Activated CD4-positive, alpha-beta T cell treated with anti-CD3 and anti-CD28 coated beads for 36 hours (primary cell): ENCODE measurements around the gene ANKH. TPM values are rescaled to one million over a fixed set of nuclear protein-coding genes. Genes with fewer than 3 reads are reported as not detected.

Experiments
- ATAC-seq: fragments of 200-7000 bp; cut with Tn5 transposase; one replicate; pipeline ENCODE4 v1.10.0; 2021; ENCODE audit warnings: mild to moderate bottlenecking, moderate library complexity
- CTCF ChIA-PET: fragments of 350-600 bp; sonication (Branson Sonifier 250); formaldehyde crosslinking; loops from one replicate; lab custom pipeline; 2021; ENCODE audit warnings: antibody characterized with exemption; lab: Charles Lee
- POLR2A ChIA-PET: fragments of 350-600 bp; sonication (Branson Sonifier 250); formaldehyde crosslinking; loops from one replicate; lab custom pipeline; 2021; ENCODE audit warnings: antibody characterized with exemption, inconsistent platforms; lab: Charles Lee
- DNase-seq: peaks from one replicate; pipeline ENCODE4 v3.0.0-alpha.2; 2020
- H3K27ac Mint-ChIP-seq: one replicate; pipeline ENCODE4 v1.8.0; 2021; ENCODE audit warnings: mixed read lengths
- H3K27me3 Mint-ChIP-seq: one replicate; pipeline ENCODE4 v1.8.0; 2021; ENCODE audit warnings: mixed read lengths
- H3K36me3 Mint-ChIP-seq: one replicate; pipeline ENCODE4 v1.8.0; 2021; ENCODE audit warnings: low read depth, mixed read lengths
- H3K4me1 Mint-ChIP-seq: one replicate; pipeline ENCODE4 v1.8.0; 2021; ENCODE audit warnings: mixed read lengths
- H3K4me3 Mint-ChIP-seq: one replicate; pipeline ENCODE4 v1.8.0; 2021; ENCODE audit warnings: mild to moderate bottlenecking, moderate library complexity, mixed read lengths
- H3K9me3 Mint-ChIP-seq: one replicate; pipeline ENCODE4 v1.8.0; 2021; ENCODE audit warnings: low read depth, mixed read lengths
- intact Hi-C, 2 experiments: fragments of 100-400 bp; cut with DNase I in 1 of 2; cut with micrococcal nuclease in 1 of 2; formaldehyde crosslinking; loops; one replicate each; pipeline versions ENCODE4 v1.14.2 to v1.15.1; 2022 to 2024; cut with DNase I, micrococcal nuclease
- total RNA-seq, 2 experiments: library from RNA; stranded (reverse); gene quantifications; one replicate each; pipeline ENCODE4 v1.2.3, GENCODE V29; 2021

The ANKH gene
- total RNA-seq, 2 experiments from 2014 or later: 72.8 to 76.4 TPM

GRCh38 chr5:14698495-14698894 is 173.1 kb downstream of the ANKH start:
- peaks cover 50% of the 10 kb centered on the region for H3K4me1 Mint-ChIP-seq
- ATAC-seq (no peak), DNase-seq (no peak)
- peak overlapping the region; percentile 56 for H3K27ac Mint-ChIP-seq
- no peaks in the 10 kb centered on the region for H3K9me3 Mint-ChIP-seq
- ChIA-PET POLR2A (no interaction called here), CTCF (interaction anchor here (1.0 to 2.4 kb wide), 2 partner anchors 13 to 337 kb away, joined by 4 to 7 read pairs; no protein-coding TSS in a partner anchor)
- H3K36me3 Mint-ChIP-seq: peaks cover 81% of the 10 kb centered on the region
- intact Hi-C loops: no loop called here
- H3K27me3 Mint-ChIP-seq: no peaks in the 10 kb centered on the region
- H3K4me3 Mint-ChIP-seq: no peak overlapping the region

- CTCF ChIA-PET: interaction anchor here (2.4 kb wide), 1 partner anchor 11 kb away, joined by 7 read pairs; no protein-coding TSS in a partner anchor
- Mint-ChIP-seq H3K9me3 (no peaks in the 10 kb centered on the region), H3K27me3 (no peaks in the 10 kb centered on the region), H3K27ac (no peak overlapping the region), H3K36me3 (peaks cover 83% of the 10 kb centered on the region), H3K4me1 (peaks cover 34% of the 10 kb centered on the region), H3K4me3 (no peak overlapping the region)
- DNase-seq: no peak
- intact Hi-C loops: no loop called here
- no peak for ATAC-seq
- POLR2A ChIA-PET: no interaction called here
Measured at GRCh38 chr5:14696851-14697250, 174.7 kb downstream of the ANKH start.

DNA sequence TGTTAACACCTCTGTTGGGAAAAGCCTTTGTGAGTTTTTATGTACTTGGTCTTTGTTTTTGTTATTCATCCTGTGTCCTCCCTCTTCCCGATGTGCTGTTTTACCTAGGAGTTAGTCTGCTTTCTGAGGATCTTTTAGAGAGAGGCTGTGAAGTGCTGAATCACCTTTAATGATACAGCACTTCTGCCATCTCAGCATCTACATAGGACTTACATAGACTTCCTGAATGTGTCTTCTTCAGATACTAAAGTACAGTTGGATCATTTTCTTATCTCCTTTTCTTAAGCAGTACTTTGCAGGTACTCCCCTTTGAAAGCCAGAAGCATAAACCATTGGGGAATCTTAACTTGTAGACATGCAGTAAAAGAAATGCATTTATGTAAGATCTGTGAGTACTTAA is 175.5 kb downstream of the ANKH start:
- ATAC-seq (no peak), DNase-seq (no peak)
- ChIA-PET CTCF (interaction anchor here (1.0 to 1.7 kb wide), 2 partner anchors 13 to 29 kb away, joined by 3 to 7 read pairs; no protein-coding TSS in a partner anchor), POLR2A (no interaction called here)
- H3K4me3 Mint-ChIP-seq: no peak overlapping the region
- peaks cover 26% of the 10 kb centered on the region for H3K4me1 Mint-ChIP-seq
- H3K27me3 Mint-ChIP-seq: no peaks in the 10 kb centered on the region
- intact Hi-C loops: no loop called here
- peaks cover 80% of the 10 kb centered on the region for H3K36me3 Mint-ChIP-seq
- no peaks in the 10 kb centered on the region for H3K9me3 Mint-ChIP-seq
- H3K27ac Mint-ChIP-seq: peak overlapping the region; percentile 11

- no peaks in the 10 kb centered on the region for H3K27me3 Mint-ChIP-seq
- intact Hi-C loops: no loop called here
Measured at GRCh38 chr5:14695152-14695551, 176.4 kb downstream of the ANKH start.

DNA sequence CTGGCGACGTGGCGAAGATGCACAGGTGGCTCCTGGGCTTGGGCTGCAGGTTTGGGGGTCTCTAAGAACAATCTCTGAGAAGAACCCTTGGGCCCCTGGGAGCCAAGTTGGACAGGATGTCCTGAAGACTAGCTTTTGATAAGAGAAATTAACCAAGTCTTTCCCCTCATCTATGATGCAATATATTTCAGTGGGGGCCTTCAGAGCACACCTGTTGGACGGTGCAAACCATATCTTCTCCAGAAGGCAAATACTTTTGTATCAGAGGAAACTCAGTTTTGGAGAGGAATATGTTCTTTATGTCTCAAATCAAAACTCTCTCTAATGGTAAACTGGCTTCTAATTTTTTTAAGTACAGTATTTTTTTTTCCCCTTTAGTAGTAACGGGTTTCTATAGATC is 178.5 kb downstream of the ANKH start:
- Mint-ChIP-seq H3K4me1 (peaks cover 2% of the 10 kb centered on the region), H3K27me3 (no peaks in the 10 kb centered on the region), H3K4me3 (no peak overlapping the region), H3K27ac (no peak overlapping the region), H3K9me3 (no peaks in the 10 kb centered on the region), H3K36me3 (peaks cover 85% of the 10 kb centered on the region)
- no peak for ATAC-seq
- ChIA-PET CTCF (interaction anchor here (1.5 to 1.7 kb wide), 2 partner anchors 10 to 44 kb away, joined by 3 to 6 read pairs; no protein-coding TSS in a partner anchor), POLR2A (no interaction called here)
- intact Hi-C loops: no loop called here
- no peak for DNase-seq

More at GRCh38 chr5:14695152-14695551, 176.4 kb downstream of the ANKH start:
- Mint-ChIP-seq H3K27ac (no peak overlapping the region), H3K4me3 (no peak overlapping the region), H3K36me3 (peaks cover 85% of the 10 kb centered on the region), H3K4me1 (peaks cover 20% of the 10 kb centered on the region), H3K9me3 (no peaks in the 10 kb centered on the region)
- ChIA-PET CTCF (interaction anchor here (0.7 to 1.7 kb wide), 4 partner anchors 10 to 607 kb away, joined by 3 to 7 read pairs (median 4); no protein-coding TSS in a partner anchor), POLR2A (no interaction called here)
- DNase-seq (no peak), ATAC-seq (no peak)

DNA sequence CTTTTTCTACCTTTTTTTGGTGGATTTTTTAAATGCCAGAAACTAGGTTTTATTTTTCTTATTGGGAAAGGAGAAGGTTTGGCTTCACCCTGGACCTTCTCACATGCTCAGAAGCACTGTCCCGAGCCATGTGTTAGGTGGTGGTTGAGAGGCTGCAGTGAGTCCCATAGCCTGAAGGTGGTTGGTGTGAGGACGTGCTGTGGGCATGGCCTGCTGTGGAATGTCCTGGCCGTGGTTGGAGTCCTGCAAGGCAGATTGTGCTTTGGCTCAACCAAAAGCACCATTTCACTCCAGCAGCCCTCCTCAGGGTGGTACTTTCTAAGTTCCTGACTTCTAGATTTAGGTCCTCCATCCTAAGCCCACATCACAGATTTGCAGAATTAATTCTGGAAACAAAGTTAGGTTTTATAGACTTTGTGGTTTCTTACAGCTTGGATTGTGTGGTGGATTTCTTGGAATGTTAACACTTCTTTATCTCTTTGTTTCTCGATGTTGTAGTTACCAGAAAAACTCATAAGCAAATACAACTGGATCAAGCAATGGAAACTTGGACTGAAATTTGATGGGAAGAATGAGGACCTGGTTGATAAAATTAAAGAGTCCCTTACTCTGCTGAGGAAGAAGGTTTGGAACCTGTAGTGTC is 184.4 kb downstream of the ANKH start:
- Mint-ChIP-seq H3K9me3 (no peaks in the 10 kb centered on the region), H3K4me1 (peaks cover 10% of the 10 kb centered on the region), H3K36me3 (peaks cover 70% of the 10 kb centered on the region), H3K4me3 (no peak overlapping the region), H3K27ac (no peak overlapping the region), H3K27me3 (no peaks in the 10 kb centered on the region)
- no peak for DNase-seq
- POLR2A ChIA-PET: no interaction called here
- ATAC-seq: no peak
- CTCF ChIA-PET: interaction anchor here (0.8 to 0.9 kb wide), 2 partner anchors 252 to 315 kb away, joined by 3 to 4 read pairs; no protein-coding TSS in a partner anchor
- intact Hi-C loops: no loop called here

DNA sequence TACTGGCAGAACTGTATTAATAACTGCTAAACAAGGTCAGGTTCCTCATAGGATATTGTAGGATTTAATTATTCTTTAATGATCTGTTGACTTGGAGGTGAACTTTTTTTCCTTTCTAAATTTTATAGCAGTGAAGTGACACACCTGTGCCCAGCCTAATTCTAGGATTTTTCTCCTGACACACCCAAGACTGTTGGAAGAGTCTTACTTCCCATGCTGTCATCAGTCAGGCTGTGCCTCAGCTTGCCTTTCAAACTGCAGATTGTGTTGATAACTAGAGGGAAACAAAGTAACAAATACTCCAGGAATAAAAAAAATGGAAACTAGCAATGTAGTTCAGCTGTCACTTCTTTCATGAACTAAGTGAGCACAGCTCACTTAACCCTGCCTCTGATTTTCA is 185.1 kb downstream of the ANKH start:
- ChIA-PET POLR2A (no interaction called here), CTCF (interaction anchor here (0.8 to 2.8 kb wide), 5 partner anchors 41 to 316 kb away, joined by 3 to 12 read pairs (median 3); no protein-coding TSS in a partner anchor)
- Mint-ChIP-seq H3K36me3 (peaks cover 69% of the 10 kb centered on the region), H3K27ac (no peak overlapping the region), H3K4me1 (peaks cover 10% of the 10 kb centered on the region), H3K27me3 (no peaks in the 10 kb centered on the region), H3K9me3 (no peaks in the 10 kb centered on the region), H3K4me3 (no peak overlapping the region)
- no peak for ATAC-seq
- intact Hi-C loops: no loop called here
- no peak for DNase-seq

DNA sequence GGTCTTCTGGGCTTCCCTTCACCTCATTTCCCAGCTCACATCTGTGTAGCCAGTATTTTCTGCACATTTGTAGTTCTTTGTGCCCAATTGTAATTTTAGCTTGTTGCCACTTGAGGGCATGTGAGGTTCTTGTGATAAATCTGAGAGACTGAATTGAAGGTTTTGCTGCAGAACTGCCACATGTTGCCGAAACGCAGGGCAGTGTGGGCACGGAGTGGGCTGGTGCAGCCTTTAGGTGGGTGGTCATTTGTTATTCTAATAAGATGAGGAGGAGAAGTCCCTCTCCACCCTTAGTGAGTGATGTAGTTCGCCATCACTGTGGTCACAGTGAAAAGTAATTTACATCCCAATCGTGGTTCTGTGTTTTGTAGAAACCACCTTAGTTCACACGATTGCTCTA is 185.8 kb downstream of the ANKH start:
- Mint-ChIP-seq H3K36me3 (peaks cover 68% of the 10 kb centered on the region), H3K4me1 (peaks cover 10% of the 10 kb centered on the region), H3K9me3 (no peaks in the 10 kb centered on the region), H3K4me3 (no peak overlapping the region), H3K27me3 (no peaks in the 10 kb centered on the region), H3K27ac (no peak overlapping the region)
- POLR2A ChIA-PET: interaction anchor here (0.6 to 0.9 kb wide), 3 partner anchors 162 to 184 kb away, joined by 3 read pairs; no protein-coding TSS in a partner anchor
- CTCF ChIA-PET: interaction anchor here (0.6 to 3.6 kb wide), 24 partner anchors 10 to 329 kb away, joined by 3 to 18 read pairs (median 4); no protein-coding TSS in a partner anchor
- intact Hi-C loops: loop anchor here (1.0 kb wide), 2 partner anchors 318 to 329 kb away; no protein-coding TSS in a partner anchor
- ATAC-seq (peak; percentile 87), DNase-seq (peak; percentile 64)

- peak overlapping the region; percentile 34 for H3K27ac Mint-ChIP-seq
- POLR2A ChIA-PET: interaction anchor here (0.6 to 1.2 kb wide), 2 partner anchors 18 to 502 kb away, joined by 3 to 4 read pairs; no protein-coding TSS in a partner anchor
- H3K4me1 Mint-ChIP-seq: peaks cover 15% of the 10 kb centered on the region
- peaks cover 64% of the 10 kb centered on the region for H3K36me3 Mint-ChIP-seq
- H3K27me3 Mint-ChIP-seq: no peaks in the 10 kb centered on the region
- H3K9me3 Mint-ChIP-seq: no peaks in the 10 kb centered on the region
- no peak overlapping the region for H3K4me3 Mint-ChIP-seq
- intact Hi-C loops: loop anchor here (1.0 kb wide), 2 partner anchors 319 to 330 kb away; no protein-coding TSS in a partner anchor
- ATAC-seq (no peak), DNase-seq (no peak)
- CTCF ChIA-PET: interaction anchor here (0.7 to 3.6 kb wide), 15 partner anchors 9 to 330 kb away, joined by 3 to 18 read pairs (median 4); no protein-coding TSS in a partner anchor
Measured at GRCh38 chr5:14684757-14685156, 186.8 kb downstream of the ANKH start.

DNA sequence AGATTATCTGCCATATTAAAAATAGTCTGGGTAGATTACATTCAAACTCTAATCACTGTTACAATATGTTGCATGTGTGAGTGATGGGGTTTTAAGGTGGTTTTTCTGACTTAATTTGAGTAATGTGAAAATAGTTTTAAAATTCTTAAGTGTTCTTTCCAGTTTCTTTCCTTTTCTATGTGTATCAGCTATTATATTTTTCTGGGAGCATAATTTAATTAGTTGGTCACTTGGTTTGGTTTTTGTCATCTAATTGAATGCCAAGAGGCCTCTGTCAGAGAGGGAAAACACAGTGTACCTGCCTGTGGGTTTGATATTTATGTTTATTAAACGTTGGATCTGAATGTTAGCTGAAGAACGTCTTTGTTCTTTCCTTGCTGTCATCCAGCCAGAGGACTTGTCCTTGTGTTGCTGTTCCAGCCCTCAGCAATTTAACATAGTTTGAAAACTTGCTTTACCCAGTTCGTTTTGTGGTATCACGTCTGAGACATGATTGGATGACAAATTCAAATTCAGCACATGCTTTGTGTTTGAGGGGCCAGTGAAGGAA is 187.6 kb downstream of the ANKH start:
- Mint-ChIP-seq H3K4me1 (peaks cover 15% of the 10 kb centered on the region), H3K27ac (no peak overlapping the region), H3K36me3 (peaks cover 60% of the 10 kb centered on the region), H3K9me3 (no peaks in the 10 kb centered on the region), H3K27me3 (no peaks in the 10 kb centered on the region), H3K4me3 (no peak overlapping the region)
- ATAC-seq (no peak), DNase-seq (no peak)
- ChIA-PET CTCF (interaction anchor here (0.7 to 3.6 kb wide), 10 partner anchors 8 to 322 kb away, joined by 3 to 18 read pairs (median 3); no protein-coding TSS in a partner anchor), POLR2A (interaction anchor here (1.2 kb wide), 1 partner anchor 17 kb away, joined by 4 read pairs; no protein-coding TSS in a partner anchor)
- intact Hi-C loops: no loop called here

DNA sequence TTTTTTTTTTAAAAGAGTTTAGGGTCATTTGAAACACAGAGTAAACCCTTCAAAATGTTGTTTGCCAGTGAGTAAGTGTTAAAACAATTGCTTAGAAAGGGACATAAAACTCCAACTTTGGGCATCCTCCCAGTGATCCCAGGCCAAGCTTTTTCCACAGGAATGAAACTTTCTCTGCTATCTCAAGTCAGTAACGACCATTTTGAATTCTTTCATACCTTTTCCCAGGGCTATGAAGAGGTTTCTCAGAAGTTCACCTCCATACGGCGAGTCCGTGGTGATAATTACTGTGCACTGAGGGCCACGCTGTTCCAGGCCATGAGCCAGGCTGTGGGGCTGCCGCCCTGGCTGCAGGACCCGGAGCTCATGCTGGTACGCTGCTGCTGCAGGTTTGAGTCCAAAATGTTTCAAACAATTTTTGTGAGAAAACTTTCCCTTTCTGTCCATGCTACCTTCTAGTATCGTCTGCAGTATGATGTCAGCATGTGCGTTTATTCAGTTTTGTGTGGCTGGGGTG is 190.3 kb downstream of the ANKH start:
- Mint-ChIP-seq H3K9me3 (no peaks in the 10 kb centered on the region), H3K4me3 (no peak overlapping the region), H3K27ac (peak overlapping the region; percentile 31), H3K27me3 (no peaks in the 10 kb centered on the region), H3K36me3 (peaks cover 54% of the 10 kb centered on the region), H3K4me1 (peaks cover 23% of the 10 kb centered on the region)
- no peak for DNase-seq
- ATAC-seq: no peak
- CTCF ChIA-PET: interaction anchor here (0.9 to 2.6 kb wide), 2 partner anchors 9 to 14 kb away, joined by 5 to 7 read pairs; no protein-coding TSS in a partner anchor
- POLR2A ChIA-PET: interaction anchor here (0.6 kb wide), 1 partner anchor 267 kb away, joined by 3 read pairs; no protein-coding TSS in a partner anchor
- intact Hi-C loops: no loop called here
